Gastrocnemius medialis (tissue), 4 donors: ENCODE data around the gene HSD11B2. TPM values are rescaled to one million over a fixed set of nuclear protein-coding genes. Genes with fewer than 3 reads are reported as not detected.

Experiments used
- ATAC-seq, 2 donors: fragments of 150-250 bp; one replicate each; pipeline ENCODE4 v1.9.1; 2016
- DNase-seq, 2 donors: peaks; one replicate each; pipeline ENCODE4 v3.0.0-alpha.2; 2019
- H3K27ac ChIP-seq, 4 donors: fragments of 200-600 bp; sonication (generic); 1 replicate in 1 of 4; 2 replicates in 3 of 4; pipeline ENCODE4 v1.5.1; 2016 to 2018; ENCODE audit warnings: mild to moderate bottlenecking in 2 of 4, moderate library complexity in 1 of 4
- H3K27me3 ChIP-seq, 3 donors: fragments of 200-600 bp; sonication (generic) in 2 of 3; 1 replicate in 1 of 3; 2 replicates in 2 of 3; pipeline versions ENCODE4 v1.5.1 to v1.6.0; 2016 to 2019; ENCODE audit warnings: mild to moderate bottlenecking in 1 of 3, moderate library complexity in 1 of 3
- H3K36me3 ChIP-seq, 2 donors: fragments of 200-600 bp; sonication (generic) in 1 of 2; one replicate each; pipeline ENCODE4 v1.5.1; 2017 to 2018
- H3K4me1 ChIP-seq, 2 donors: fragments of 200-600 bp; sonication (generic) in 1 of 2; one replicate each; pipeline ENCODE4 v1.5.1; 2016 to 2017; ENCODE audit warnings: mild to moderate bottlenecking in 2 of 2
- H3K4me3 ChIP-seq, 4 donors: fragments of 200-600 bp; sonication (generic) in 3 of 4; 1 replicate in 1 of 4; 2 replicates in 3 of 4; pipeline ENCODE4 v1.5.1; 2016 to 2019; ENCODE audit warnings: mild to moderate bottlenecking in 2 of 4
- H3K9me3 ChIP-seq, 3 donors: fragments of 200-600 bp; sonication (generic) in 2 of 3; 1 replicate in 1 of 3; 2 replicates in 2 of 3; pipeline ENCODE4 v1.5.1; 2016 to 2019
- POLR2A ChIP-seq, 2 donors: fragments of 450-650 bp; IDR thresholded peaks; one replicate each; pipeline ENCODE4 v1.6.1; 2017; ENCODE audit warnings: antibody characterized with exemption in 2 of 2, mild to moderate bottlenecking in 2 of 2, moderate library complexity in 2 of 2
- in situ Hi-C, 4 donors: fragments of 200-750 bp; cut with MboI; loops; one replicate each; pipeline versions ENCODE4 v1.15.0 to v1.8.0; 2017; ENCODE audit warnings: low sequenced_read_pairs in 4 of 4
- intact Hi-C: fragments of 100-400 bp; cut with DNase I; formaldehyde crosslinking; loops from one replicate; pipeline ENCODE4 v1.15.1; 2023; ENCODE audit warnings: low total_unique reads
- total RNA-seq, 4 donors: library from RNA; depleted of rRNA; stranded (reverse); fragments of >200 nt; gene quantifications; one replicate each; pipeline versions ENCODE4 v1.1.0 to v1.2.3, GENCODE V29; 2016
- TF ChIP-seq, protein P1 (sequence below), 5 experiments: fragments of 450-650 bp in 3 of 5; fragments of 200-600 bp in 2 of 5; sonication (generic) in 2 of 5; IDR thresholded peaks in 4 of 5; conservative IDR thresholded peaks in 1 of 5; 1 replicate in 4 of 5; 2 replicates in 1 of 5; pipeline ENCODE4 v1.5.1; 2016 to 2019; ENCODE audit warnings: antibody characterized with exemption in 5 of 5, mild to moderate bottlenecking in 3 of 5, moderate library complexity in 3 of 5

HSD11B2 gene
- total RNA-seq, 4 donors from 2014 or later: 2.3 to 4.1 TPM; not detected in 2

DNA sequence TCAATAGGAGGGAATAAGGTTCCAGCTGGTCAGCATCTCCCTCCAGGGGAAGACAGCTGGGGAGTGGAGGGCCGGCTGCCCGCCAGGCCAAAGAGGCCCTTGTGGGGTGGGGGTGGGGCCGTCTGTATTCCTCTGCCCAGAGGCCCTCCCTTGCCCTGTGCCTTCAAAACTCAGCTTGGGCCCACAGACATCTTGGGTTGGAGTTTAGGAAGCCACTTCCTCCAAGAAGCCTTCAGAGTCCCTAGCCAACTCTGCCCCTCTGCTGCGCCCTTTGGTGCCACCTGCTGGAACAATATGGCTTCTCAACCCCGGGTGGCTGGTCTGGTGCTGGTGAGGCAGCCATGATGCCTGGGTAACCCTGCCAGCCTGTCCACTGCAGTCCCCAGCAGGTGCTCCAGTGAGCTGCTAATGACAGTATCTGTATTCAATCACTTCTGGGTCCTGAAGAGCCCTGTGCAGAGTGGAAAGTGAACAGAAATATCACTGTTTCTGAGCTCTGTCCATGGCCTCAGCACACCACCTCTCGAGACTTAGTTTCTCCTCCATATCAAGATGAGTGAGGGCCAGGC lies 16.7 kb downstream of the HSD11B2 start:
- Histone ChIP-seq H3K27me3 (no peaks in the 10 kb centered on the region), H3K36me3 (peaks cover 0 to 3% of the 10 kb centered on the region in 2 donors), H3K4me1 (peaks cover 95 to 100% of the 10 kb centered on the region in 2 donors), H3K4me3 (no peak overlapping the region), H3K9me3 (no peaks in the 10 kb centered on the region), H3K27ac (no peak overlapping the region)
- in situ Hi-C loops: no loop called here
- ATAC-seq (no peak), DNase-seq (peak in 1 of 2 donors; percentile 44)
- TF ChIP-seq, protein P1, sequence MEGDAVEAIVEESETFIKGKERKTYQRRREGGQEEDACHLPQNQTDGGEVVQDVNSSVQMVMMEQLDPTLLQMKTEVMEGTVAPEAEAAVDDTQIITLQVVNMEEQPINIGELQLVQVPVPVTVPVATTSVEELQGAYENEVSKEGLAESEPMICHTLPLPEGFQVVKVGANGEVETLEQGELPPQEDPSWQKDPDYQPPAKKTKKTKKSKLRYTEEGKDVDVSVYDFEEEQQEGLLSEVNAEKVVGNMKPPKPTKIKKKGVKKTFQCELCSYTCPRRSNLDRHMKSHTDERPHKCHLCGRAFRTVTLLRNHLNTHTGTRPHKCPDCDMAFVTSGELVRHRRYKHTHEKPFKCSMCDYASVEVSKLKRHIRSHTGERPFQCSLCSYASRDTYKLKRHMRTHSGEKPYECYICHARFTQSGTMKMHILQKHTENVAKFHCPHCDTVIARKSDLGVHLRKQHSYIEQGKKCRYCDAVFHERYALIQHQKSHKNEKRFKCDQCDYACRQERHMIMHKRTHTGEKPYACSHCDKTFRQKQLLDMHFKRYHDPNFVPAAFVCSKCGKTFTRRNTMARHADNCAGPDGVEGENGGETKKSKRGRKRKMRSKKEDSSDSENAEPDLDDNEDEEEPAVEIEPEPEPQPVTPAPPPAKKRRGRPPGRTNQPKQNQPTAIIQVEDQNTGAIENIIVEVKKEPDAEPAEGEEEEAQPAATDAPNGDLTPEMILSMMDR (IDR thresholded peaks at IDR 0.05 in 4 of 5, conservative IDR thresholded peaks at IDR 0.05 in 1 of 5): peak in 3 of 5 experiments; percentile 36 to 54 (median 48)
- TF ChIP-seq POLR2A (IDR thresholded peaks at IDR 0.05): no peak
- intact Hi-C loops: no loop called here

DNA sequence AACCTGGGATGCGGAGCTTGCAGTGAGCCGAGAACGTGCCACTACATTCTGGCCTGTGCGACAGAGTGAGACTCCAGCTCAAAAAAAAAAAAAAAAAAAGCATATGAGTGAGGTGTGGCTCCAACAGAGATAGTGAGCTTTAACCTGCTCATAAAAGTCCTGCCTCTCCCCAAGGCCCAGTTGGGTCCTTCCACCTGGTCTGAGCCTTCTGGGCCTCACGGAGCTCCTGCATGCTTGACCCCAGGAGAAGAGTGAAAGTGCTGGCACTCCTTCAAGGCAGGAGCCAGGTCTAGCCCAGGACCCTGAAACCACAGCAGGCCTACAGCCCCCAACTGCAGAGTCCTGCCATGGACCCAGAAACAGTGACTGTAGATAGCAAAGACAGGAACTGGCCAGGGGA lies 17.7 kb downstream of the HSD11B2 start:
- no peak for ATAC-seq
- Histone ChIP-seq H3K4me1 (peaks cover 90 to 100% of the 10 kb centered on the region in 2 donors), H3K27ac (peak overlapping the region; percentile 64 to 82 (median 74)), H3K9me3 (no peaks in the 10 kb centered on the region), H3K4me3 (no peak overlapping the region), H3K27me3 (no peaks in the 10 kb centered on the region), H3K36me3 (peaks cover 0 to 3% of the 10 kb centered on the region in 2 donors)
- in situ Hi-C loops (no loop called here), intact Hi-C loops (no loop called here)
- no peak for TF ChIP-seq POLR2A (IDR thresholded peaks at IDR 0.05)
- TF ChIP-seq, protein P1 (IDR thresholded peaks at IDR 0.05 in 4 of 5, conservative IDR thresholded peaks at IDR 0.05 in 1 of 5): no peak
- DNase-seq: no peak

DNA sequence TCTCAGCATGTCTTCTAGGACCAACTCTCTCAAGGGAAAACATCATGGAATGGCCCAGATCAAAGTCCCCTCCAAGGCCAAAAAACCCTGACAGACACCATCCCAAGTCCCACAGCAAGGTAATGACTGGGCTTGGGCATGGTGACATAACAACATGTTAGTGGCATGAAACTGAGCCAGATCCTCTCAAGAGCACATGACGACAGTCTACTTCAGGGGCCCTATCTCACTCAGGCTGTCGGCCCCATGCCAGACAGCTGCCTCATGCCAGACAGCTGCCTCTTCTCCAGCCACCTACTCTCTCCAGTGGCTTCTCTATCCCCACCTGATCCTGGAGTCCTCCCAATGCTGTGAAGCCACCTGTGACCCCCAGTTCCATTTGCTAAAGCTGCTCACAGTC lies 18.4 kb downstream of the HSD11B2 start:
- H3K27ac ChIP-seq: peak overlapping the region; percentile 64 to 82 (median 74)

DNA sequence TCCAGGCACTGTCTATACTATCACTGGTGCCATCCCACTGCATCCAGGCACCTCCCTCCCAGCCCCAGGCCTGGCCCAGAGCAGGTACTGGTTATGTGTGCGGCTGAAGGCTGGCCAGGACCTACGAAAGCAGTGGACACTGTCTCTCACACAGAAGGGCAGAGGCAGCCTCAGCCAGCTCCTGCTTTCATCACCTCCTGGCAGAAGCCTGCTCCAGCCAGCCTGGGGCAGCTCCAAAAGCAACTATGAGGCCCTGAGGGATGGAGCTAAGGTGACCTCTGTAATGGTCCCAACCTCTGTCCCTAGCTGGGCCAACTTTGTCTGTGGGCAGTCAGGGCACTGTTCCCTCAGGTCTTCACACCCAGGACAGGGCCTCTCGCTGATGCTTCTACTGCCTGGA lies 18.8 kb downstream of the HSD11B2 start:
- intact Hi-C loops (no loop called here), in situ Hi-C loops (no loop called here)
- no peaks in the 10 kb centered on the region for H3K27me3 ChIP-seq
- H3K4me1 ChIP-seq: peaks cover 81 to 89% of the 10 kb centered on the region in 2 donors
- no peak overlapping the region for H3K4me3 ChIP-seq
- DNase-seq (peak; percentile 50 to 86), ATAC-seq (peak; percentile 58 to 73)
- no peaks in the 10 kb centered on the region for H3K9me3 ChIP-seq
- TF ChIP-seq, protein P1 (IDR thresholded peaks at IDR 0.05 in 4 of 5, conservative IDR thresholded peaks at IDR 0.05 in 1 of 5): no peak
- no peak for TF ChIP-seq POLR2A (IDR thresholded peaks at IDR 0.05)
- H3K27ac ChIP-seq: peak overlapping the region; percentile 64 to 82 (median 74)
- peaks cover 0 to 3% of the 10 kb centered on the region in 2 donors for H3K36me3 ChIP-seq

More for the DNA sequence above, 18.4 kb downstream of the HSD11B2 start:
- ATAC-seq (peak; percentile 53 to 55), DNase-seq (peak in 1 of 2 donors; percentile 78)
- Histone ChIP-seq H3K4me1 (peaks cover 83 to 94% of the 10 kb centered on the region in 2 donors), H3K4me3 (no peak overlapping the region), H3K9me3 (no peaks in the 10 kb centered on the region), H3K36me3 (peaks cover 0 to 3% of the 10 kb centered on the region in 2 donors), H3K27me3 (no peaks in the 10 kb centered on the region)
- in situ Hi-C loops (no loop called here), intact Hi-C loops (no loop called here)
- TF ChIP-seq, protein P1 (IDR thresholded peaks at IDR 0.05 in 4 of 5, conservative IDR thresholded peaks at IDR 0.05 in 1 of 5): no peak
- TF ChIP-seq POLR2A (IDR thresholded peaks at IDR 0.05): no peak
